ENCODE measurements around the gene LRMDA.

DNA sequence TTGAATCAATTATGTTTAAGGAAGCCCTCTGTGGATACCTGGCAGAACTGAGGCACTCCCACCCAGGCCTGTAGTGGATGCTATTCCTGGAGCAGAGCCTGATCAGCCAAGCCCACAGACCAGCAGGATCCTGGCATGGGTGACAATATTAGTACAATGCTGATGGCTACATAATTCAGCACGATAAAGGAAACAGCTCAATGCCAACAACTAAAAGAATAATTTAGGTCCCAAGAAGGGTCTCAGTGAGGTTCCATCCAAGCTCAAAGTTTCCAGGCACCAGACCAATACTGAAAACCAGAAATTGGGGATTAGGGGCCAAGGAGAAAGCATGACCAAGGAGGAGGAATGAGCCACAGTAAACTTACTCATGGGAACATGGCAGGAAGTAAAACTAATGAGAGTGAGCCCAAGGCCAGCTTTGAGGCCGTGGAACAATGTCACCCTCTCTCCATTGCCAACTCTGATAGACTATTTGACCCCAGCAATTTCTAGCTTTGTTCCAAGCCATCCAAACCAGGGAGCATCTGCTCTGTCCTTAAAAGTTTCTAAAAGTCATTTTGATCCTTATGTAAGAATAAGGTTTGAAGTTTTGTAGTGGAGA is 1123.7 kb downstream of the LRMDA start:
- TF ChIP-seq, protein P1, sequence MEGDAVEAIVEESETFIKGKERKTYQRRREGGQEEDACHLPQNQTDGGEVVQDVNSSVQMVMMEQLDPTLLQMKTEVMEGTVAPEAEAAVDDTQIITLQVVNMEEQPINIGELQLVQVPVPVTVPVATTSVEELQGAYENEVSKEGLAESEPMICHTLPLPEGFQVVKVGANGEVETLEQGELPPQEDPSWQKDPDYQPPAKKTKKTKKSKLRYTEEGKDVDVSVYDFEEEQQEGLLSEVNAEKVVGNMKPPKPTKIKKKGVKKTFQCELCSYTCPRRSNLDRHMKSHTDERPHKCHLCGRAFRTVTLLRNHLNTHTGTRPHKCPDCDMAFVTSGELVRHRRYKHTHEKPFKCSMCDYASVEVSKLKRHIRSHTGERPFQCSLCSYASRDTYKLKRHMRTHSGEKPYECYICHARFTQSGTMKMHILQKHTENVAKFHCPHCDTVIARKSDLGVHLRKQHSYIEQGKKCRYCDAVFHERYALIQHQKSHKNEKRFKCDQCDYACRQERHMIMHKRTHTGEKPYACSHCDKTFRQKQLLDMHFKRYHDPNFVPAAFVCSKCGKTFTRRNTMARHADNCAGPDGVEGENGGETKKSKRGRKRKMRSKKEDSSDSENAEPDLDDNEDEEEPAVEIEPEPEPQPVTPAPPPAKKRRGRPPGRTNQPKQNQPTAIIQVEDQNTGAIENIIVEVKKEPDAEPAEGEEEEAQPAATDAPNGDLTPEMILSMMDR (IDR thresholded peaks at IDR 0.05) = no peak
- TF ChIP-seq POLR2A (IDR thresholded peaks at IDR 0.05) = no peak
